HG02970 (cell line): ENCODE results near the gene NPAS3.

Source experiments
- ATAC-seq: cut with Tn5 transposase; IDR thresholded peaks from one replicate; pipeline ENCODE4 v1.9.1; 2021; ENCODE audit warnings: mild to moderate bottlenecking, moderate library complexity, moderate number of reproducible peaks; ENCODE audit not compliant: unreplicated experiment, low FRiP score

NPAS3 gene

DNA sequence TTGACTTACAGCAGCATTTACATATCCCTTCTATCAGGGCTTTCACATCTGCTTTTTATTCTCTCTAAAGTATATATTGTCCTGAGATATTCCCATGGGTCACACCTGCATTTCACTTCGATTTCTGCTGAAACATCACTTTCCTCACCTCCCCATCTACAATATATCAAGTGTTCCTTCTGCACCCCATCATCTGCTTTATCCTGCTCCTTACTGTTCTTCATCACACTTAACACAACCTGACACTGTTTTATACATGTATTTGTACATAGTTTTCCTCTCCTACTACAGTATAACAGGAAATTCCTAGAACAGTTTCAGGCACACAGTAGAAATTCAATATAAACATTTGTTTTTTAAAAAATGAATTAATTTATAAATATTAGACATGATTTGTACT is 809.1 kb downstream of the NPAS3 start:
- ATAC-seq, result no peak

DNA sequence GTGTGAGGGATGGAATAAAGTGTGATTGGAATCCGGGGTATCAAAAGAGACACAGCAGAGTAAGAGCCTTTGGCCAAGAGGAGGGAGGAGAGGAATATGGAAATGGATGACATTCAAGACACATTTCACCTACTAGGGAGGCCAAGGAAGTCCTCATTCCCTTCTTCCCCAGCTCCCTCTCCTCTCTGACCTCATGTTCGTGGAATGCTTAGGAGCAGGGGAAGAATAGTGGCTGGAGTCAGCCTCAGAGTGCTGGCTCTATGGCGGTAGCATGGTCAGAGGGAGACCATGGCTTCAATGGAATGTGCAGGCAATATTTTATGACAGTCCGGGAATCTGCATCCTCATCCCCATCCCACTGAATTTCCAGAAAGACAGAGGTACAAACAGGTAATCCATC is 815.6 kb downstream of the NPAS3 start:
- no peak for ATAC-seq

DNA sequence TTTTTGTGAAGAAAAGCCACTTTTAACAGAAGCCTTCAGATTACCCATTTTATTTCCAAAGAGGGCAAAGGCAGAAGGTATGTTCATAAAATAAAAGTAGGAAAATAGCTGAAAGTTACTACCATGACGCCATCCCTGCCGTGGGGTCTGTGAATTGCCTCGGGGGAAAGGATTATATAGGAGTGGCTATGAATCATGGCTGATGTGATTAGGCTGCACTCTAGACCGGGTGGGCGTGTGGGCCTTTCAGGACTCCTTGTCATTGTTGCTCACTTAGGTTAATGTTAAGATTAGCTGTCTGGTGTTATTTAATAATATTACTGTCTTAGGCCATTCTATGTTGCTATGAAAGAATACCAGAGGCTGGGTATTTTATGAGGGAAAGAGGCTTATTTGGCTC is 816.7 kb downstream of the NPAS3 start:
- ATAC-seq, result no peak

DNA sequence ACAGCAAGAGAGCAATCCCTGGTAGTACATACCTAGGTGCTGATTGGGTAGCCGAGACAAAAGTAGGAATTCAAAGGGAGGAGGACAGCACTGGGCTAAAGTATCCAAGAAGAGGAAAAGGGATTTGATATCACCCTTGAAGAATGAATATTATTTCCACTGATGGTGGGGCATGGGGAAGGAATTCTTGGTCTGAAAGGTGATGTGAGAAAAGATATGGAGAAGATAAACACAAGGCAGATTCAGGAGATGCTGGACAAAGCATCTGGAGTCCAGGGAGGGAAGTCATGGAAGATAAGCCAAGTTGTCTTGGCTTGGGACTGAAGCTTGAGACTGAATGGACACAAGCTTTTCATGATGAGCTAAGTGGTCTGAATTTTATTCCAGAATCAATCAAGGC is 818.2 kb downstream of the NPAS3 start:
- no peak for ATAC-seq

DNA sequence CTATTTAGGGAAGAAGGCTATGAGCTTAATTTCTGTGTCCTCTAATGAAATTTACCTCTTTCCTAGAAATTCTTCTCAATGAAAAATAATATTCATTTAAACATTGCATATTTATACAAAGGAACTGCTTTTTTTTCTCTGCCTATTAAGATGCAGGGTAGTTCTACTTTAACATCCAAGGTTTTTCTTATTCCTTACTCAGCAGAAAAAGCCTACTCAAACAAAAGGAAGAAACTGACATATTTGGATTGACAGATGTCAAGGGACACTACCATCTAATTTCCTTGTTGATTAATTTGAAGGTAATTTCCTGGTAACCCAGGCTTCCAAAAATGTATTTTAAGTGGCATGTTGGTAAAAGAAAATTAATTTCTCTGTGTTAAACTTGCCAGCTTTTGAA is 819.9 kb downstream of the NPAS3 start:
- no peak for ATAC-seq

DNA sequence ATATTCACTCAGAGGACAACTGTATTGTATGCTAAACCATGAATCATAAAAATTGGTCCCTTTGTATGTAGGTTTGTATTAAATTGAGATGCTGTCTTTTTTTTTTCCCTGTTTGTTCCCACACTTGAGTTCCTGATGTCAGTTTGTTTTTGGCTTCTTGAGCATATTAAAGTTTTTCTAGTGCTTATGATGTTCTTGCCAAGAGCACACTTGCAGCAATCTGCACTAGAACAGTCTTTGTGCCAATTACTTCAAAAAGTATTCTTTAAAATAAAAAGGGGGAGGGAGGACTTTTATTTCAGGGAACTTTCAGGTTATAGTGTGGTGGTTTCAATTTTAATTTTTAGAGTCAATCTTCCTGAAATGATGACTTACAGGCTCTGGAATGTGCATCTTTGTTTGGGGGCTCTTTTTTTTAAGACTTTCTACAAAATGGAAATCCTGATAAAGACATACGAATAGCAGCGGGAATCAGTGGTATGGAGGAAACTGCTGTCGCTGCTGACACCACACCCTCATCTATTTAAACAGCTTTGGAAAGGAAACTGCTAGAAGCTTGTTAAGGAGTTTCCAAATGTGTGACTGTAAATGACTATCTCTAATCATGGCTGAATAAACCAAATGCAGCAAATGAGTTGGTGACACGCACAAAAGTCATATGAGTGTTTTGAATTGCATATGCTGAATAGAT is 823.6 kb downstream of the NPAS3 start:
- no peak for ATAC-seq

DNA sequence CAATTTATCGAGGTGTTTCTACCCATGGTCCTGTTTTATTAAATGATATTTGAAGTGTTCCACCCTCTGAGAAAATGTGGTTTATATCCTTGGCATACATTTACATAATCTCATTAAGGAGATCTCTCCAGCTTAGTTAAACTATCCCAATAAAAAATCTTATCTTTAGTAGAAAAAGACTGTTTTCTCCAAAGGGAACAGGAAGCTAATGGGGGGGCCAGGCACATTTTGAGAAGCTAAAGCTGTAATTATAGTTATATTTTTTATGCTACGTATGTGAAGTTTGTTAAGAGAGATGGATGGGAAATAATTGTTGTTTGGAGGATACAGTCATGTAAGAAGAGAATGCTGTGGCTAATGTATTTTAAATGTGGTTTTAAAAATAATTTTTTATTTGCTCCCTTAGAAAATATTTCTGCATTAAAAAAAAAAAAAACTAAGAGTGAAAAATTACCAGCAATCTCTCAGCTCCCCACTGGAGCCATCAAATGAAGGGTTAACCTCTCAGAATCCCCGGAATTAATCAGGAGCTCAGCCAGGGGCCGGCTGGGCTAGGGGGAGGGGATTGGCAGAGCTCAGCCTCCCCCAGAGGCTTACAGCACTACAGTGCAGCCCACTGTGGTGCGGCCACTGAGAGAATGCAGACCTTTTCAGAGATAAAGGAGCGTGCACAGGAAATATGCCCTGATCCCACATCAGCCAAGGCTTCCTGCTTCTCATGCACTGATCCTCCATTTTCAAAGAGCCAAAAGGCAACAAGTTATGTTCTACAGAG is 826.4 kb downstream of the NPAS3 start:
- ATAC-seq, result no peak

DNA sequence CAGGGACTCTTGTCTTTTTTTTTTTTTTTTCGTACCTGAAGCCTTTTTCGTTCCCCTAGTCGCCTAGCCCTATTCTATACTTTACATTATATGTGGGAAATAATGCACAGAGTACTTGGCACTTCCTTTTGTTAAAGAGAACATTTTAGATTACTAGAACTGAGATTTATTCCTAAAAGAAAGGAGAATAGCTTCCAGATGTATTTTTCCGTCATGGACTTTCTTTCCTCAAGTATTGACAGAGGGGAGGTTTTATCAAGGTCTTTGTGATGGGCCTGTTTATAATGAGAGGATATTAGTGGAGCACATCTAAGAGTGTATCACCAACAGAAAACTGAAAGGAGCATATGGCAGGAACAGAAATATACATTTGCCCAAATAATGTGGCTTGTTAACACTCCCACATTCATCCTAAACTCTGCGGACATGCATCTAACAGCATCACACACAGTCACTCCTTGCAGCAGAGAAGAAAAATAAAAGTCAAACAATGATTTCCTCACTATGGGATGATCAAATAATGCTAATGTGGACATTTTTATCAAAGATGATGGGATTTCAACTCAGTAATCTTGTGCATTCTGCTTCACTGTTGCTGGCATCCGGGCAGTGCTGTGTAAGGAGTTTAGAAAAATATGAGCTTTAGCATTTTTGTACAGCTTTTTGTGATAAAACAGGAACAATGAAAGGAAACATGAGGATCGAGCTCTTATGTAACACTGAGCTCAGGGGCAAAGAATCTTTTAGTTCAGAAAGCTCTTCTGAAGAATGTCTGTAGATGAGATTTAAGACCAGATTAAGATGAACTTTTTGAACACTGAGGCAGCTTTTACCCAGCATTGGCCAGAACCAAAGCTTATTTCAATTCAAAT is 829.1 kb downstream of the NPAS3 start:
- no peak for ATAC-seq

DNA sequence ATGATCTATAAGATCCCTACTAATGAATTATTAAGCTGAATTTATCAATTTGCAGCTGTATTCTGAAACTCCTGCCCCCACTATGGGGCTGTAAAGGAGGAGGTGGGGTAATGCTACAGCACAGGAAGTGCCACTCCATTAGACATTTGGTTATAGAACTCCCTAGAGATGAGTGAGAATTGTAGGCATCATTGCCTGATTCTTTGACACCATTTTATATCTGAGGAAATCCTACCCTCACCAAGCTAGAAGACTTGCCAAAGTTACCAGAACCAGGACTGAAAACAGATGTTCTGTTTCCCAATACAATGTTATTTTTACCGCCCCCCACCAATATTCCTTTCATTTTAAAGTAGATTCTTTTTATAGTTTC is 829.8 kb downstream of the NPAS3 start:
- no peak for ATAC-seq

DNA sequence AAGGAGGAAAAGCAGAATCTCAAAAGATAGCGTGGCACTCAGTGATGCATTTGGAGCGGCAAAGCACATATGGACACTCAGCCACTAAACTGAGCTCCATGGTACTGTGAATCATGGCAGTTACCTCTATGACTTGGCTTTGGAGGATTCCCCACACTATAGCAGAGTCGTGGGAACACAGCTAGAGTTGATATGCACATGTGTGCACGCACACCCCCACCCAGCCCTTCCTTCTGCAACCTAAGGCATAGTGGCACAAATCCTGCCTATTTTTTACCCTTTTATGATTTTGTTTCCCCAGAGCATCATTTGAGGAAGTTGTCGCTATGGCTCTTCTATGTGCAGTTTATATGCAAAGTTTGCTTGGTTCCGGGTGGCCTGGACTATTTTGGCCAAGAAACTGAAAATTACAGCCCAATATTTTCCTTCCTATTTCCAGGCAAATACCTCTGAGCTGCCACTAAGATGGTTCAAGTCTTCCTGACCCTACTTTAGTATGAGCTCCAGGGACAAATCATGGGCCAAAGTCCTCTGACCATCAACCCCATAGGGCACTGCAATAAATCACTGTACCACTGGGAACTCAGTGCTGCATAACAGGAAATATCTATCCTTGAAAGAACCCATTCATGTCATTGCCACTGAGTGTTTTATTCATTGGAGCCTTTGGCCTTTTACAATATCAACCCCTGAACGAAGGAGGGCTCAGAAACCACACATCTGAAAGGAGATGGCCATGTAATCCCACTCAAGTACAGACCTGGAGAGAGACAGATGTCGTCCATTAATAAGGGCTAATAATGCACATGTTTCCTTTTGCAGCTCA is 834.7 kb downstream of the NPAS3 start:
- no peak for ATAC-seq

DNA sequence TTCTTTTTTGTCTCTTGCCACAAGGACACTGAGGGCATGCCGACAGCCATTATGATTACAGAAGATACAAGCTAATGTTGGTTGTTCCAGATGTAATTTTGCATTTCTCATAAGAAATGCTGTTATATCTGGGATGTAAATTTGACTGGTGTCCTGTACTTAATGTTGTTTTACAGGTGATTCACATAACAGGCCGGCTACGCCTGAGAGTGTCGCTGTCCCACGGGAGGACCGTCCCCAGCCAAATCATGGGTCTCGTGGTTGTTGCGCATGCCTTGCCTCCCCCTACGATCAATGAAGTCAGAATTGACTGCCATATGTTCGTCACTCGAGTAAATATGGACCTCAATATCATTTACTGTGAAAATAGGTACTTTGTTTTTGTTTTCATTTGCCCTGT is 835.5 kb downstream of the NPAS3 start:
- no peak for ATAC-seq

DNA sequence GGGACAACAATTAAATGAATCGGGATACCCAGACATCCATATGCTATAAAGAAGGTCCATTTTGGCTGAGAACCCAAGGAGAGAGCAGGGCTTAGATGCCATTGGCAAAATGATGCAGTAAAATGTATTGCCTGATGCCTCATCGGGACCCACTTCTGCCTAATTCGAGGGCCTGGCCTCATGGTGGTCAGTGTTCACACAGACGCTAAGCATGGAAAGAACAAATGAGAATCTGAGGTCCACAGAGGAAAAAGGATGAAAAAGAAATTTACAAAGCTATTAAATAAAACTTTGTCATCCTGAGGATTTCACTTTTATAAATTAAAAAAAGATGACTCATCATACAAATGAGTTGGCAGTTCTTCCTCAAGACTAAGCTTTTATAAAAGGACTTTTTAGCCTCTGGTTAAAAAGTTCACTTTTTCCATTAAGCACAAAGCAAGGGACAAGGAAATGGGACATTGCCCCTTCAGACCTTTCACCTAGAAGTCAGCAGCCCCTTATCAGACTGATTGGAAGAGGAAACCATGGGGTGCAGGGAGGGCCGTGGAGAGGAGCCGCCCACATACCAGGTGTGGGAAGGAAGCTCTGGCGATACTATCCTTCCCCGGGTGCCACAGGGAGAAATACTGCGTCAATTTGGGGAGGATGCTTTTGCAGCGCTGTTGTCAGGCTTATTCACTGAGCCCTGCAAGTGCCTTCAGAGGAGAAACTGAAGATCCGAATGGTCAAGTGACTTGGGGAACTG is 836.2 kb downstream of the NPAS3 start:
- ATAC-seq, result no peak

DNA sequence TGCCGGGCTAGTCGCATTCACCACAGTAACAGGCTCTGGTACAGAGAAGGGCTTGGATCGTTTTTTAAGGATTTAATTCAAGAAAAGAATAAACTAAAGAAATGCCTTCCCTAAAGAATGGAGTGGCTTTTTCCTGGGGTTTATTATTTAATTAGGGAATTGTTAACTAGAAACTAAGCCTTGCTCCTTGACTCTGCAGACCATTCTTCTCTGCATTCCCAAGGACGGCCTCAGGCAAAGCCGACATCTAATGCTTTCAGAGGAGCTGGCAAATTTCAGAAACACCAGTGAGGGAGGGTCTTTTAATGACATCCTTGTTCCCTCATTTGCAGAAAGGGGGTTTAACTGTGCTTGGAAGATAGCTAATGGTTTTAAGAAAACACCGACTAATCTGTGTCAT is 838.2 kb downstream of the NPAS3 start:
- ATAC-seq, result no peak

DNA sequence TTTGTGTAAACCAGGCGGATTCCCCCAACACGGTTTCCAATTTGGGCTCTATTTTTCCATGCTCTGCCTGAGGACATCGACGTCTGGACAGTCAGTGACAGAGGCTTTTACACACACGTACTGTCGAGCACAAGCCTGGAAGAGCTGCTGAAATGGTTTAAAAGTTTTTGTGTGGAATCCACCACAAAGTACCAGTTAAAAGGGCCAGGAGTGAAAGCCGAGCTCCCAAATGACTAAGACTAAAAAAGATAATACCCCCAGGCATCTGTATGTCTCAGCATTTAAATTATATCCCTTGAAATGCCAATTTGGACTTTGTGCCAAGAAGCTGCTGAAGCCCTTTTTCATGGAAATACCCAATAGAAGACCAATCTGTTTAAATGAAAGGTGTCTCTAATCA is 839.0 kb downstream of the NPAS3 start:
- ATAC-seq, result no peak

DNA sequence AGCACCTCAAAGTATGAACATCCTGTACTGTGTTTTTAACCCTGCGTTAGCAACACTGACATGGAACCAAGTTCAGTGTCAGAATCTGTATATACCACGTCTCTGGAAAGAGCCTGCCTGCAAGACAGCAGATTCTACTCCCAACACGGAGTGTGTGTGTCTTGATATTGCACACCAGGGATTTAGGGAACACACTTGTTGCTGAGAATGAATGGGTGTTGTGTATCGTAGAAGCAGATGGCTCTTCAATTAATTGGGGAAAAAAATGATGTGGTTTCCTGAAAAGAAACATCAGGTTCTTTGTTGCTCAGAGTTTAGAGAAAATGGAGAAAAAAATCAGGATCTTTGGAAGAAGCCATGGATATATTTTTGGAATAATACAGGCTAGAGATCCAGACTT is 841.4 kb downstream of the NPAS3 start:
- ATAC-seq, result no peak

DNA sequence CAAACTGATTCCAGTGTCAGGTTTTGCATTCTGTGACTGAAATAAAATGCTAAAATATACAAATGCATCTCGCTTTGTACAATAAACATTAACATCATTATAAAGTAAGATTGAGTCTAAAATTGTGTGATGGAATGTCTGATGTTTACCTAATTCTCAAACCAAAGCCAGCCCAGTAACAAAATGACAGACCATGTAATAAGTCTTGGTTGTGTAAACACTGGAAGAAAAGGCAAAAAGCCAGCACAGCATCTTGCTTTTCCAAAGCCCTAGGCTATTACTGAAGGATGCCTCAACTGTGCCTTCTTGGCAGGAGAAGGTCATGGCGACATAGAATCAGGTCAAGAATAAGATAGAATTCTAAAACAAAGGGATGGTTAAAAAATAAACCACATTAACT is 842.6 kb downstream of the NPAS3 start:
- ATAC-seq, result no peak

DNA sequence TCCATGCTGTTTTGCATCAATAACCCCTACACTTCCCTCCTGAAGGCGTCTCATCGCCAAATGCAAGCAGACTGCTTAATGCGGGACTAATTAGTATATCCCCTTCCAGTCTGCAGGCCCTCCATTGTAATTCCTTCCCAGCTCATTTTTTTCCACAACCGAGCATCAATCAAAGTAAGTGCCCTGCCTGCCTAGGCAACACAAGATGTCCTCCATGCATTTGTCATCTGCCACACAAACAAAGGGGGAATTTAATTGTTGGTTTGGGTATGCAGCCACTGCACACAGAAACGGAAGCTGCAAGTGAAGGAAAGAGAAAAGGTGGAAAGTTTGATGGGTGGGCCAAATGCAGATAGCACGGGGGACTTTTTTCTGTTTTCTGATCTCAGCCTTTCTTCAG is 844.2 kb downstream of the NPAS3 start:
- ATAC-seq, result no peak

DNA sequence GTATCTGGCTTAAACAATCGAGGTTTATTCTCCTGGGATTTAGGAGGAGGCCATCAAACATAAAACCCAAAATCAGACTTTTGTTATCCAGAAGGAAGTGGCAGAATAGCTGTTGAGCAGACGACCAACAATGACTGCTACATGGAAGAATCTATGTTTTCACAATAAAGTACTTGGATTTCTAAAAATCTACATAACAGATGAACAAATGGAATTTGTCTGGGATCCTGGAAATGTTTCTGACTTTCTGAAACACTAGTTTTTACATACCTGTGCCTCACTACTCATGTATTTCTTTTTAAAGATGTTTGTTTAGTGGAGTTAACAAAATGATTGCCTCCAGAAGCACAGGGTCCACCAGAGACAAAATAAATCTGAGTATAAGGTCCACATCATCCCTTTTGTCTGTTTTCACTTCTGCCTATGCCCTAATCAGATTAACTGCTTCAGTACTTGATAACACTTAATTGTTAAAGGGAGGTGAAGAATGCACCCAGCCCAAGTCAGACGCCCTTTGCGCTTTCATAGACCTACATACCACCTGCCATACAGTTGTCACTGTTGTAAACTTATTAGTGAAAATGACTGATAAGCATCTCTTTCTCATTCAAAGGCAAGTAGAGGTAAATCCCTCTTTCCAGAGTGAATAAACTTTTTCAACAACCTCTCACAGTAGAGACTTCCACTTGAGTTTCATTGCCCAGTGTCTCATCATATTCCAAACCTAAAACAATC is 847.6 kb downstream of the NPAS3 start:
- ATAC-seq, result no peak

DNA sequence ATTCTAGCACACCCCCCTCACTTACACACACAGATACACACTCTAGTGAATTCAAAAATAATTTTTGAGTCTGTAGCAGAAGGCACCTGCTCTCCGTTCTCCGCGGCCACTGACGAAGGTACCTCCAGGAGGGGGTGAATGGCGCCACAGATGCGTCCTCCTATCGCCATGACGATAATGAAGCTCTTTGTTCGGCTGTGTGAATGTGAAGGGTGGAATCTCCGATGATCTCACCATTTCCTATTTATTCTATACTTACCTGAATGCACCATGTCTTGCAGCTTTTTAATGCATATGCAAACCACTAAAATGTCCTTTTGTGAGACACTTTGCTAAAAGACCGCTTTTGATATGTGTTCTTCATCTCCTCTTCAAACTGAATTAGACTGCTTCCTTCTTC is 849.5 kb downstream of the NPAS3 start:
- ATAC-seq, result no peak
